ENCODE data around the gene ATG3. TPM values are rescaled to one million over a fixed set of nuclear protein-coding genes. Genes with fewer than 3 reads are reported as not detected.
"Not testable (repeated sequence)": the region's sequence is repeated elsewhere in the genome, so short reads cannot be mapped to it uniquely, and the experiment has no call there.

Gene ATG3
- total RNA-seq, 1 donor from 2014 or later, result 69.2 TPM

DNA sequence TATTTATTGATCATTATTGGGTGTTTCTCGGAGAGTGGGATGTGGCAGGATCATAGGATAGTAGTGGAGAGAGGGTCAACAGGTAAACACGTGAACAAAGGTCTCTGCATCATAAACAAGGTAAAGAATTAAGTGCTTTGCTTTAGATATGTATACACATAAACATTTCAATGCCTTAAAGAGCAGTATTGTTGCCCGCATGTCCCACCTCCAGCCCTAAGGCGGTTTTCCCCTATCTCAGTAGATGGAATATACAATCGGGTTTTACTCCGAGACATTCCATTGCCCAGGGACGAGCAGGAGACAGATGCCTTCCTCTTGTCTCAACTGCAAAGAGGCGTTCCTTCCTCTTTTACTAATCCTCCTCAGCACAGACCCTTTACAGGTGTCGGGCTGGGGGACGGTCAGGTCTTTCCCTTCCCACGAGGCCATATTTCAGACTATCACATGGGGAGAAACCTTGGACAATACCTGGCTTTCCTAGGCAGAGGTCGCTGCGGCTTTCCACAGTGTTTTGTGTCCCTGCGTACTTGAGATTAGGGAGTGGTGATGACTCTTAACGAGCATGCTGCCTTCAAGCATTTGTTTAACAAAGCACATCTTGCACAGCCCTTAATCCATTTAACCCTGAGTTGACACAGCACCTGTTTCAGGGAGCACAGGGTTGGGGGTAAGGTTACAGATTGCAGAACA is 2.6 kb upstream of the ATG3 start:
- intact Hi-C loops (cut with micrococcal nuclease), result loop anchor here (5.0 kb wide), 3 partner anchors 102 to 968 kb away; partner anchors contain the start of genes SIDT1 and SPICE1

GRCh38 chr3:112561484-112561733 is 353 bp downstream of the ATG3 start:
- intact Hi-C loops (cut with micrococcal nuclease), result loop anchor here (1.0 to 5.0 kb wide), 5 partner anchors 43 to 971 kb away; partner anchors contain the start of genes SIDT1 and SPICE1

DNA sequence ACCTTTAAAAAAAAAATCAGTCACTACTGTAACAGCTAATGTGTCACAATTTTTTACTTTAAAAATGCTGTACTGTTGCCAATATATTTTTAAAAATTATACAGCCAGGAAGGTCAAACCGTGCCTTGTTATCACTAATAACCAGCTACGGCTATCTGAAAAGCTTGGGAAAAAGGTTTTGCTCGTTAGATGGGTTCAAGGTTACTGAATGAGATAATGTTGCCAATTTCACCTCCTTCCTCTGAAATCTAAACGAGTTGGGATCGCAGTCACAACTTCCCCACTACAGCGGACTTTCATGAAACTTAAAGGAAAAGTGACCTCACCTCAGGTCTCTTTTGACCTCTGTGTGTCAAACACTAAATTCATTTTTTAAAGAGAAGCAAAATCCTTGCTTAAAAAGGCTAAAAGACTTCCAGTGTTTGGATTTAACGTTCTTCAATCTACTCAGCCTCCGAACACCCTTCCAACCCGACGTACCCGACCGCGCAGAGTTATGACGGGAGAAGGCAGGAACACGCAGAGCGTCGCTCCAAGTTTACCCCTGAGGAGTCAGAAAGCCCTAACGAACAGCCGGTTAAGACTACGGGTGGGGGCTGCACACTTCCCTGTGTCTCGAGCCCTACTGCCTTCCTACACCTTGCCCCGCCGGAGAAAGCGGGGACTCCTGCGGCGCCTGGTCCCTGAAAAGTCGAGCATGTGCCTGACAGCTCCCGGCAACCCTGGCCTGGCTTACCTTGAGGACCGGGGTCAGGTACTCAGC is 860 bp downstream of the ATG3 start:
- intact Hi-C loops (cut with micrococcal nuclease), result loop anchor here (1.0 to 5.0 kb wide), 5 partner anchors 42 to 971 kb away; partner anchors contain the start of genes SIDT1 and SPICE1

DNA sequence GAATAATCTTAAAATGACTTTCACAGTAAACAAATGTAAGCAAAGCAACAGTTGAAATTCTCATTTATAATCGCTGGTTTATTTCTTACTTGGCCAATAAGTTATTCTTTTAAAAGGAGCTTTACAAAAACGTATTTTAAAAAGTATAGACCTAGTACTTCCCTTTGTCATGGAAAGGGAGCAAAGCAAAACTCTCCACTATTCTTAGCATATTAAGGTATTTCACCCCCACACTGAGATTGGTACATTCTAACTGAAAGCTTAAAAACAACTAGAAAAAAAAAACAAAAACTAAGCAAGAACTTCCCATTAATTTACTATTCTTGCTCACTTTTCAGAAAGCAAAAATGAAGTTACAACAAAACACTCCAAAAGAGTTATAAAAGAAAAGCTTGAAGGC is 1.5 kb downstream of the ATG3 start:
- intact Hi-C loops (cut with micrococcal nuclease), result loop anchor here (2.0 to 5.0 kb wide), 4 partner anchors 42 to 972 kb away; partner anchors contain the start of genes SIDT1 and SPICE1

GRCh38 chr3:112557976-112558375 is 3.8 kb downstream of the ATG3 start:
- intact Hi-C loops (cut with micrococcal nuclease), result no loop called here

DNA sequence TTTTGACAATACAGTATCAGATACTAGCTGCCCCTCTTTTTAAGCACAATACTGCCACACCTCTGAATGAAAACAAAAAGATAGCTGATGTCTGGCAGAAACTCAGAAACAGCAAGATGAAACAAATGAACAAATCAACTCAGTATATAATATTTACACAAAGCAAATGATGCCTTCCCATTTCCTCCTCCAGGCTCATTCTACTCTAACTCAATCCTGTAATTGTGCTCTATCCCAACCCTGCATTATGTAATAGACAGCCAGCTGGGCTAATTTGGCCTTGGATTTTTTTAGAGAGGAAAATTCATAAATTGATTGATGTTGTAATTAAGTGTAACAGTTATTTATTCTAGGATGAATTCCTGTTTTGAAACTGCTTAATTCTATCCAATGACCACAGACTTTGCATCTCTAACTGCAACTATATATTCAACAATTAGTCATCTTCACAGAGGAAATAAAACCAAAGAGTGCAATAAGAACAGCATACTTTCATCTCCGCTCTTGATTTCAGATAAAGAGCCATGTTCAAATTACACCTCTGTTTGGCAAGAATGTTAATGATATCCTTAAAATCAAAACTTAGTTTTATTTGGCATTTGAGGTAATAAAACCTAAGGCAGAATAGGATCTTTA is 6.1 kb downstream of the ATG3 start:
- intact Hi-C loops (cut with micrococcal nuclease), result no loop called here

DNA sequence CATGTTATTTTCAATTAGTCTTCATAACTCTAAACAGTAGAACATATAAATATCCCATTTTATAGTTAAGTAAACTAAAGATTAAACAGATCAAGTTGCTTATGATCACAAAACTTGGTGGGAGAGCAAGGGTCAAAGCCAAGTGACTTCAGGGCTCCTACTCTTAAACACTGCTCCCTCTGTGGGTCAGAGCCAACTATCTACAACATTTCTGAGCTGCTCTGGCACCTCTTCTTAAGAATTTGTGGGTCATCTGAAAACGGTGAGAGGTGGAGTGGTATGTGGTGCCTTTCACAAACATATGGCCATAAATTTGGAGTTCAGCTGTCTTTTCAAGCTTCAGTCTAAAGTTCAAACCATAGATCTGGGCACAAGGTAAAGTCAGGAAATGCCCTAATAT is 10.9 kb downstream of the ATG3 start:
- intact Hi-C loops (cut with micrococcal nuclease), result no loop called here

GRCh38 chr3:112546216-112546759 is 15.5 kb downstream of the ATG3 start:
- intact Hi-C loops (cut with micrococcal nuclease), result no loop called here

- intact Hi-C loops (cut with micrococcal nuclease), result no loop called here
Observed at GRCh38 chr3:112539825-112540650, 21.7 kb downstream of the ATG3 start.

GRCh38 chr3:112531358-112531781 is 30.4 kb downstream of the ATG3 start:
- intact Hi-C loops (cut with micrococcal nuclease), result loop anchor here (1.0 to 5.0 kb wide), 4 partner anchors 204 to 419 kb away; no protein-coding TSS in a partner anchor

DNA sequence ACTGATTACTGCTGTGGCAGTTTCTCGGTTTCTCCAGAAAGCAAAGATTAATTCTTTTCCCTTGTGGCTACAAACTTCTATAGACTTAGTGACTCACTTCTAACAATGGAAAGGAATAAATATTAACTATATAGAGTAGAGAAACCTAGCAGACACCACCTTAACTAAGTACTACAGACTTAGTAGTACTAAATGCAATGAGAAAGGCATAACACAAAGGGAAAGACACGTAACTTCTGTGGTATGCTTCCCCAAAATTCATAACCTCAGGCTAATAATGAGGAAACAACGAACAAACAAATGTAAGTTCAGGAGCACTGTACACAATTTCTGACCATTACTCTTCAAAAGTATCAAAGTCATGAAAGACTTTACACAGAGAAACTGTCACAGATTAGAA is 31.2 kb downstream of the ATG3 start:
- intact Hi-C loops (cut with micrococcal nuclease), result loop anchor here (5.0 kb wide), 2 partner anchors 393 to 418 kb away; no protein-coding TSS in a partner anchor

GRCh38 chr3:112524127-112524526 is 37.6 kb downstream of the ATG3 start:
- intact Hi-C loops (cut with micrococcal nuclease), result not testable (repeated sequence)

GRCh38 chr3:112519424-112520001 is 42.2 kb downstream of the ATG3 start:
- intact Hi-C loops (cut with micrococcal nuclease), result loop anchor here (1.0 to 5.0 kb wide), 8 partner anchors 41 to 408 kb away; partner anchors contain the start of gene ATG3

DNA sequence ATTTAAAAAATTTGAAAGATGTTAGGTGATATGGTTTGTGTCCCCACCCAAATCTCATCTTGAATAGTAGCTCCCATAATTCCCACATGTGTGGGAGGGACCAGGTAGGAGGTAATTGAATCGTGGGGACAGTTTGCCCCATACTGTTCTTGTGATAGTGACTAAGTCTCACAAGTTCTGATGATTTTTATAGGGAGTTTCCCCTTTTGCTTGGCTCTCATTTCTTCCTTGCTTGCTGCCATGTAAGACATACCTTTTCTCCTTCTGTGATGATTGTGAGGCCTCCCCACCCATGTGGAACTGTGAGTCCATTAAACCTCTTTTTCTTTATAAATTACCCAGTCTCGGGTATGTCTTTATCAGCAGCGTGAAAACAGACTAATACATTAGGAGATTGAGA is 42.8 kb downstream of the ATG3 start:
- intact Hi-C loops (cut with micrococcal nuclease), result loop anchor here (1.0 to 5.0 kb wide), 8 partner anchors 42 to 408 kb away; partner anchors contain the start of gene ATG3

GRCh38 chr3:112514527-112515128 is 47.1 kb downstream of the ATG3 start:
- intact Hi-C loops (cut with micrococcal nuclease), result loop anchor here (1.0 to 5.0 kb wide), 3 partner anchors 15 to 163 kb away; partner anchors contain the start of gene BTLA

GRCh38 chr3:112512320-112512719 is 49.4 kb downstream of the ATG3 start:
- intact Hi-C loops (cut with micrococcal nuclease), result loop anchor here (5.0 kb wide), 1 partner anchor 50 kb away; no protein-coding TSS in a partner anchor

DNA sequence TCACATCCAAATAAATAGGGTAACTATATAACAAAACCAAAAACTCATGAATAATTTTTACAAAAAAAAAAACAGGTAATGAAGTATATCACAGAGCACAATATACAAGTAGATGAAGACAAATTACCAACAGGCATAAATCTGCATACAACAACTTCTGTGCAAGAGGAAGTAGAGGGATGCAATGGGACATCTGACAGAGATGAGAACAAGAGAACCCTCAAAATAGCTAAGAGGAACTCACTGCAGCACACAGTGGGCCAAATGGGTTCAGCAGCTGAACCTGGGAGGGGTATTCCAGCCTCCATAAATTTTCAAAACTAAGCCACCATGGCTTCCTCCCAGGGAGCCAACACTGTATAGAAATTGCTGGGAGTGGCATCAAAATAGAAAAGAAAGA is 52.9 kb downstream of the ATG3 start:
- intact Hi-C loops (cut with micrococcal nuclease), result no loop called here

GRCh38 chr3:112508261-112508660 is 53.5 kb downstream of the ATG3 start:
- intact Hi-C loops (cut with micrococcal nuclease), result no loop called here

DNA sequence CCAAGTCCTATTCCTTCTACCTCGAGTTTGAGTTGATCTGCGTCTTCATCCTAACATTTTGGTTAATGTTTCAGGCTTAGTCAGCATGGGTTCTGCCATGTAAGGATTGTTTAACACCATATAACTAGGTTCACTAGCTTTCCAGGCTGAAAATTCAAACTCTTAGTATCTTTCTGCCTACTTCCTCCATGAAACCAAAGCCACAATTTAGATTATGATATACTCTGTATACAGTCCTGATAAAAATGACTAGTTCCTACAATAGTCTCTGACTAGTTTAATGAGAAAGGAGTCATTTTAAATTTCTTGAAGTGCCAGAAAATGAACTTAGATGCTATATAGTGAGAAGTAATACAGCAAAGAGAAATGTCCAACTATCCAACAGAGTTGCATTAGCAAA is 55.9 kb downstream of the ATG3 start:
- intact Hi-C loops (cut with micrococcal nuclease), result no loop called here

DNA sequence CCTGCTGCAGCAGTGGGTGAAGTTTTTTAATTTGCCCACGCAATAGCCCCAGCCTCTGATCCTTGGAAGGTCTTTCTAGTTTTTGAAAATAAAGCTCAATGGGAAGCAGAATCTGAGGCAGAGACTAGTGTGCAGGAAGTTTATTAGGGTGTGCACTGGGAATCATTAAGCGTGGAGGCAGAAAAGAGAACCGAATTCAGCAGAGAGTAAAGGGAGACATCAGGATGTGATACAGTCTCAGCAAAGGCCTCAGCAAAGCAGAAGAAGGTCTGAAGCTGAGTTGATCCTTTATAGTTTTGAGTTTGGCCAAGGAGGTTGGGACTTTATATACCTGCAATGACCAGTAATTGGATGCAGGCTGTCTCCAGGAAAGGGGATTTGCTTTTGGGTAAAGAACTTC is 57.6 kb downstream of the ATG3 start:
- intact Hi-C loops (cut with micrococcal nuclease), result no loop called here

Data from T-helper 2 cell treated with Interferon-gamma antibody and Interleukin-4, amounts not matched to agents 100 ng/mL and 5 ng/mL, for 36 hours (primary cell).